GM11168 (cell line): ENCODE results near the gene PPFIA1.
"Not testable (repeated sequence)": the region's sequence is repeated elsewhere in the genome, so short reads cannot be mapped to it uniquely, and the experiment has no call there.

Experiments
- in situ Hi-C: fragments of 300-500 bp; cut with MboI; formaldehyde crosslinking; loops from one replicate; pipeline ENCODE4 v1.12.0; 2022; ENCODE audit warnings: low sequenced_read_pairs; ENCODE audit not compliant: unreplicated experiment

Gene PPFIA1

DNA sequence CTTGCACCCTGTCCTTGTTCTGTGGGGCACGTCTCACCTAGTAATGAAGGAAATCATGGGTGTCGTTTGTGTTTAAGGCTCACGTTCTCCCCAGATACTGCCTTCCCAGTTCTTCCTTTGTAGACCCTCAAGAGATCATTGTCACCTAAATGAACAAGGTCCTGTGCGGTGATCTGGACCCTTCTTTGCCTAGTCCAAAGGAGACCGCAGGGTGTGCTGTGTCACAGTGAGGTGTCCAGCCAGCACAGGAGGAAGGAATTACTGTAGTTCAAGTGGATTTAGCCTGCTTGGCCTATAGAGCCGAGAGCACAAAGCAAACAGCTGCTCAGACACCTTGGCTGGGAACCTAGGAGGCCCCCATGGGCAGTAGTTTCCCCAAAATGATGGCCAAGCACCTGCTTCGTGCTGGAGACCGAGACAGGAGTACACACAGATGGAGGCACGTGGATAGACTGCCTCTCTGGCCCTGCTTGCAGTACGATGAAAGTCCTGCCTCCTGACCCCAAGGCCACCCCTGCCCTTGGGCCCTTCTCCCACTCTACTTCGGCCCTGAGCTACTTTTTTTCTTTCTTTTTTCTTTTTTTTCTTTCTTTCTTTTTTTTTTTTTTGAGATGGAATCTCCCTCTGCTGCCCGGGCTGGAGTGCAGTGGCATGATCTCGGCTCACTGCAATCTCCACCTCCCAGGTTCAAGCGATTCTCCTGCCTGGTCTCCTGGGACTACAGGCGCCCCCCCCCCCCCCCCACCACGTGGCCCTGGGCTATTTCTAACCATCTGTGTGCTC, 19.4 kb upstream of the PPFIA1 start:
- in situ Hi-C loops: no loop called here

DNA sequence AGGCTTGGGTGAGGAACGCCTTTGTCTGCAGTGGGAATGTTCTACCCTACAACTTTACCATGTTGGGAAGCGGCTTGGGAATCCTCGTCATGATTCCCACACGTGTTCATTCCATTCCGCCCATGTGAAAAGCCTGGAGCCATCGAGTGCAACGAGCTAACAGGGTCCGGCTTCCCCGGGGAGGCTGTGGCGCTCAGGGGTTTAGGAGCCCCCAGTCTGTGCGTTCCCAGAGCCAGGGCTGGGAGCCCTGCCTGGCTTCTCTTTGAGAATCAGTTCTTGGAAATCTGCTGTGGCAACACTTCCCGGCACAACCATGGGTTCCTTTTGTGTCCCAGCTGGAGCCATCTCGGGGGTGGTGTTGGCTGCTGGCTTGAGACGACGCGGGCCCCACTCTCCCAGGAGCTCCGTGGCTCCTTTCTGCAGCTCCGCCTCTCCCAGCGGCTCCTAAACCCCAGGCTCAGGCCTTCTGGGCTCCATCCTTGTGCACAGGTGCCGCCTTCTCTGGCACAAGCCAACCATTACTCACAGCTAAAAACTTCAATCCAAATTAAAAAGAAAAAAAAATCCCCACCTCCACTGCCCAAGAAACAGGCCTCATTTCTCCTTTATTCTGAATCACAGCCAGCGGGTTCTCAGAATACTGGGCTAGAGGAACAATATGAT, 18.7 kb upstream of the PPFIA1 start:
- in situ Hi-C loops: no loop called here

GRCh38 chr11:70252844-70253243, 17.6 kb upstream of the PPFIA1 start:
- in situ Hi-C loops: no loop called here

- in situ Hi-C loops: no loop called here
These were observed 14.9 kb upstream of the PPFIA1 start for GRCh38 chr11:70255477-70256116.

DNA sequence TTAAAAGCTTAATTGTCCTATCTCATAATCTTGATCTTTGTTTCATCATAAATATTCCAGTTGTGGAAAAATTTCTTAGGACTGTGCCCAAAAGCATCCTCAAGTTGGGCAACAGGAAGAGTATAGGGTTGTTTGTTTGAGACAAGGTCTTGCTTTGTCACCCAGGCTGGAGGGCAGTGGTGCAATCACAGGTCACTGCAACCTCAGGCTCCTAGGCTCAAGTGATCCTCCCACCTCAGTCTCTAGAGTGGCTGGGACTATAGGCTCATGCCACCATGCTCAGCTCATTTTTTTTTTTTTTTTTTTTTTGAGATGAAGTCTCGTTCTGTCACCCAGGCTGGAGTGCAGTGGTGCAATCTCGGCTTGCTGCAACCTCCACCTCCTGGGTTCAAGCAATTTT, 11.4 kb upstream of the PPFIA1 start:
- in situ Hi-C loops: not testable (repeated sequence)

GRCh38 chr11:70262951-70263350, 7.5 kb upstream of the PPFIA1 start:
- in situ Hi-C loops: no loop called here

DNA sequence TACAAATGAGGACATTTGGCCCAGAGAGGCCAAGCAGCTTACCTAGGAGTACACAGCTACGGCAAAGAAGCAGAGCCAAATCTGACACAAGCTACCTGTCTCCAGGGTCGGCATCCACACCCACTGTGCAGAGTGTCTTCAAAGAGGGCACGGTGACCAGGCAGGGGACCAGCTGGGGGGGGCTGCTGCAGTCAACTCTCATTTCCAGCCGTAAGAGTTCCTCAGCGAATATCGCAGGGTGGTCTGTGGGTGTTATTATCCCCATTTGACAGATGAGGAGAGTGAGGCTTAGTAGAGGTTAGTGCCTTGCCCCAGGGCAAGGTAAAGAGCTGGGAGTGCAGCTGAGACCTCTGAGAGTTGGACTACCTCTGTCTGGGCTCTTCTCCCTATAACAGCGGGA, 7.1 kb upstream of the PPFIA1 start:
- in situ Hi-C loops: no loop called here

DNA sequence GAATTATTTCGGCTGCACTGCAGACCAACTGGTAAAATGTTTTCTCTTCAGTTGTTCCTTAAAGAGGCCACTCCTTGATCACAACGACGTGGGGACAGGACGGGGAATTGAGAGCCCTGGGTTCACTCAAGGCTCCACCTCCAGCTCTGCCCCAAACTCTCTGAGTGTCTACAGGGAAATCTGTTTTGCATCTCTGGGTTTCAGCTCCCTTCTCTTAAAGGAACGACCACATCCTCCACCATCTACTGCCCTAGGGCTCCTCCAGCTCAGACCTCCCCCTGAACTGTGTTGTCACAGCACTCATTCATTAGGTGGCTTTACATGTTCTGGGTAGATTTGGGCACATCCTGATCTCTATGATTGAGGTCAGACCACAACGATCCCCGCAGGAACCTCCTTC, 5.1 kb upstream of the PPFIA1 start:
- in situ Hi-C loops: no loop called here

DNA sequence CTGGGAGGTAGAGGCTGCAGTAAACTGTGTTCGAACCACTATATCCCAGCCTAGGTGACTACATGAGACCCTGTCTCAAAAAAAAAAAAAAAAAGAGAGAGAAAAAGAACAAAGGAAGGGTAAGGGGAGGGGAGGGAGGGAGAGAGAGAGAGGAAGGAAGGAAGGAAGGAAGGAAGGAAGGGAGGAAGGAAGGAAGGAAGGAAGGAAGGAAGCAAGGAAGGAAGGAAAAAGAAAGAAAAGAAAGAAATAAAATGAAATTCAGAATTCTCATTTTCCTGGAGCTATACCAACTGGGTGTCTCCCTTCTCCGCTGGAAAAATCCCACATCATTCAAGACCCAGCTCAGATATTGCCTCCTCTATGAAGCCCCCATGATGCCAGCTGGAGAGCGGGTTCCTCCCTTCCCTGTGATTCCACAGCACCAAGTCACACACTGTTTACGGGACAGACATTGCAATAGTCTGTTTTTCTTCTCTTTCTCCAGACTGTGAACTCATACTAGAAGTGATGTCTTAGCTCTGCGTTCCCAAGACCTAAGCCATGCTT, 3.0 kb upstream of the PPFIA1 start:
- in situ Hi-C loops: no loop called here

GRCh38 chr11:70268526-70268925, 2.0 kb upstream of the PPFIA1 start:
- in situ Hi-C loops: no loop called here

GRCh38 chr11:70270877-70271648, 573 bp downstream of the PPFIA1 start:
- in situ Hi-C loops: no loop called here

- in situ Hi-C loops: no loop called here
These were observed 1.1 kb downstream of the PPFIA1 start for GRCh38 chr11:70271649-70271953.

GRCh38 chr11:70272009-70272408, 1.5 kb downstream of the PPFIA1 start:
- in situ Hi-C loops: no loop called here

DNA sequence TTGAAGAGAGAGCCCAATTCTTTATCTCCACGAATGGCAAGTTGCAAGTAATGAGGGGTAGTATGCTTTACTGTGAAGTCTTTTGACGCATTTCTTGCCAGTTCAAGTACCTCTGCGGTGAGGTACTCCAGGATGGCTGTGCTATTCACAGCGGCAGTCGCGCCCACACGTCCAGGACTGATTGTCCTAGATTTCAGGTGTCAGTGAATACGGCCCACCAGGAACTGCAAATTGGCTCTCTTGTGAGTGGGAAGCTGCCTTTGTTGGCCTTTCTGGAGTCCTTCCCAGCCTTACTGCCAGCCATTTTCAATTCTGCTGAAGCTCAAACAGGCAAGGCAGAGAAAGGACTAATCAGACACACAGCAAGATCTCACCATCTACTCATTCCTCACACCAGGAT, 8.5 kb downstream of the PPFIA1 start:
- in situ Hi-C loops: no loop called here

DNA sequence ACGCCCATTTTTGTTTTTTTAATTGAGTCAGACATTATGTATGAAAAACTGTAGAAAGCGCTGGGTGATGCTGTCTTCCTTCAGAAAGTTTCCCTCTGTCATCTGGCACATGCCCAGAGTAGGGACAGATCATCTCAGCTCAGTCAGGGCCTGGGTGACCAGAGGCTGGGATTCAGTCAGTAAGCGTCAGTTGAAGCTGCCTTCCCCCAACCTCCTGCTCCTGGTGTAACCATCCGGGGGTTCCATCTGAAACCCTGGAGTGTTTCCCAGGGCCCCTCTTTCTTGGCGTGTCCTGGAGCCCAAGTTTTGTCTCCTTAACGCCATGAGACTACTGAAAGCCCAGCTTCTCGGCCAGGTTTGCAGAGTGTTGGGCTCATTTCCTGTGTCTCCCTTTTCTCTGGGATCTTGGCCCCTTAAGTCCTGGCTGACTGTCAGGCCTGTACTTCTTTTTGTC, 10.7 kb downstream of the PPFIA1 start:
- in situ Hi-C loops: no loop called here

- in situ Hi-C loops: no loop called here
These were observed 11.5 kb downstream of the PPFIA1 start for GRCh38 chr11:70282012-70282411.

- in situ Hi-C loops: no loop called here
These were observed 18.2 kb downstream of the PPFIA1 start for GRCh38 chr11:70288721-70289120.

- in situ Hi-C loops: no loop called here
These were observed 19.1 kb downstream of the PPFIA1 start for GRCh38 chr11:70289582-70289981.

DNA sequence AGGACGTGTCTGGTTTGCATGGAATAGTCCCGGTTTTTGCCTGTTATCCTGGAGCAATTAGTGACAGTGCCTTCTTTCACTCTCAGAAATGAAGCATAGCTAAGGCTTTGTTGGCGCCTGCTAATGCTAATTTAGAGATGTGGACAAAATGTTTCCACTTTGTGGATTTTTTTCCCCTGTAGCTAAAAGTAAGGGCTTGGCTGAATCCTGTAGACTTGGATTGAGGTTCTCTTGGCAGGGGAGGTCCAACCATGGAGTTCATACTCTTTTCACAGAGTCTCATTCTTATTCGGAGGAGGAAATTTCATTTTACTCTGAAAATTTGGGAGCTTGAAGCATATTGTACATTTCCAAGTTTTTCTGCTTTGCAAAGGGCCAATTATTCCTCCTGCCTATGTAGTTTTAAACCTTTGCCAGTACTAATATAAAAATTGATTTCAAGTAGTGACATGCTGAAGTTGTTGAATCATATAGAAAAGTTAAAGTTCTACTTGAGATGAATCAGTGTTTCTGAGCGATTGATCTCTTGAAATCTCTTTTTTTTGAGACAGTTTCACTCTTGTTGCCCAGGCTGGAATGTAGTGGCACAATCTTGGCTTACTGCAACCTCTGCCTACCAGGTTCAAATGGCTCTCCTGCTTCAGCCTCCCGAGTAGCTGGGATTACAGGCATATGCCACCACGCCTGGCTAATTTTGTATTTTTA, 20.0 kb downstream of the PPFIA1 start:
- in situ Hi-C loops: no loop called here

- in situ Hi-C loops: no loop called here
These were observed 21.7 kb downstream of the PPFIA1 start for GRCh38 chr11:70292166-70292565.
